HepG2 (cell line): ENCODE data around the gene HIGD1A. TPM values are rescaled to one million over a fixed set of nuclear protein-coding genes. Genes with fewer than 3 reads are reported as not detected.

Experiments
- FOXA3 ChIP-seq: IDR thresholded peaks from 2 replicates; pipeline ENCODE4 v1.6.1; 2016; ENCODE audit warnings: missing genetic modification reagents, missing compliant biosample characterization
- GABPA ChIP-seq, 2 experiments: IDR thresholded peaks; 2 replicates each; pipeline ENCODE4 v1.6.1; 2011 to 2016; ENCODE audit warnings: low read depth in 2 of 2, low read length in 1 of 2, missing biosample characterization in 1 of 2, missing genetic modification characterization in 1 of 2
- NR2C2 ChIP-seq: sonication (generic); formaldehyde crosslinking; IDR thresholded peaks from 2 replicates; pipeline ENCODE4 v1.4.0; 2020; ENCODE audit warnings: missing genetic modification reagents, mild to moderate bottlenecking, moderate library complexity, borderline replicate concordance
- PPARG ChIP-seq: conservative IDR thresholded peaks from 2 replicates; pipeline ENCODE4 v1.6.1; 2016; ENCODE audit warnings: missing biosample characterization, missing genetic modification reagents
- PRDM10 ChIP-seq: sonication (generic); formaldehyde crosslinking; IDR thresholded peaks from 2 replicates; pipeline ENCODE4 v1.4.0; 2020; ENCODE audit warnings: low read depth, missing genetic modification reagents
- SMARCE1 ChIP-seq: fragments of 450-650 bp; IDR thresholded peaks from 2 replicates; pipeline ENCODE4 v1.6.1; 2017; ENCODE audit warnings: borderline replicate concordance
- WIZ ChIP-seq: sonication (generic); formaldehyde crosslinking; IDR thresholded peaks from 2 replicates; pipeline ENCODE4 v1.5.1; 2020; ENCODE audit warnings: mild to moderate bottlenecking, missing genetic modification reagents
- ZNF251 ChIP-seq: sonication (generic); formaldehyde crosslinking; IDR thresholded peaks from 2 replicates; pipeline ENCODE4 v1.9.0; 2021; ENCODE audit warnings: mild to moderate bottlenecking, missing genetic modification reagents
- ZNF3 ChIP-seq: IDR thresholded peaks from 2 replicates; pipeline ENCODE4 v1.7.0; 2017; ENCODE audit warnings: inconsistent platforms
- ZNF574 ChIP-seq: sonication (generic); formaldehyde crosslinking; IDR thresholded peaks from 2 replicates; pipeline ENCODE4 v1.4.0; 2020; ENCODE audit warnings: missing genetic modification reagents
- polyA plus RNA-seq, 8 experiments: library from polyadenylated mRNA; depleted of rRNA in 3 of 8; stranded (reverse) in 7 of 8; unstranded in 1 of 8; fragments of >200 nt; fragmentation: Illumina TruSeq in 4 of 8; extraction: Trizol in 4 of 8; gene quantifications; 2 replicates each; pipeline versions ENCODE4 v1.2.1 to v1.2.3, GENCODE V29; 2011 to 2016; ENCODE audit warnings: low read depth in 4 of 8, missing spikeins in 1 of 8, mixed read lengths in 1 of 8; ENCODE audit not compliant: insufficient read depth in 1 of 8
- total RNA-seq, 5 experiments: library from RNA; depleted of rRNA; stranded (reverse); fragments of >200 nt; fragmentation: Illumina TruSeq; extraction: Trizol; gene quantifications; 2 replicates each; pipeline ENCODE4 v1.2.3, GENCODE V29; 2016; ENCODE audit warnings: low read depth in 1 of 5
- TF ChIP-seq, protein P1 (sequence below): sonication (generic); formaldehyde crosslinking; IDR thresholded peaks from 2 replicates; pipeline ENCODE4 v1.8.0; 2022; ENCODE audit warnings: missing genetic modification reagents, mild to moderate bottlenecking, moderate library complexity, borderline replicate concordance
- TF ChIP-seq, protein P2 (sequence below): sonication (generic); formaldehyde crosslinking; IDR thresholded peaks from 2 replicates; pipeline ENCODE4 v1.5.0; 2020; ENCODE audit warnings: mild to moderate bottlenecking, missing genetic modification reagents, borderline replicate concordance

The HIGD1A gene
- total and polyA plus RNA-seq, 2 of the 13 experiments (the other 11 are each of a cell fraction or from before 2014, with no cell fraction given): 222 to 253 TPM

DNA sequence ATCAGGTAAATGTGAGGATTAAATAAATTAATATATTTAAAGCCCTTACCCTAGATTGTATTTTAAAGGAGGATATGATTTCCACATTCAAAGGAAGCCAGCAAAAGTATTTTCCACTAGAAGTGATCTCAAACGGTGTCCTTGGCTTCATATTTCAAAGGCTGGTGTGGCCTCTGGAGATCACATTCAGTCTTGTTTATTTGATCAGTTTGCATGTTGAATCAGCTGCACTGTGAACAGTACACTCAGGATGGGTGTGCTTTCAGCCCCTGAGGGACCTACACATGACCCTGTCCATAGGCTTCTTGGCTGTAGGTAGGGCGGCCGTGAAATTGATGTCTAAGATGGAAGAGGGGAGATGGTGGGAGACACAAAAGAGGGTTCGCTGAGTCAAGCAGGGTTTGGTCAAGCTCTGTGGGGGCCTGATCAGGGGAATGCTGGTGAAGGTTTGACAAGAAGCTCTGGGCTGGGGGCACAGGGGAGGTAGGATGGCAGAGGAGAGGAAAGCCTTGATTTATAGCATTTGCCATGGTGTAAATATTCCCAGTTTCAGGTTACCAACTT, 49.5 kb upstream of the HIGD1A start (continued):
- TF ChIP-seq ZNF3 (CRISPR knock-in tag) (no peak), PRDM10 (CRISPR knock-in tag) (peak; percentile 82; the same call in 1 of the 2 replicates), FOXA3 (CRISPR knock-in tag) (peak; percentile 98), PPARG (CRISPR knock-in tag) (peak; percentile 94), NR2C2 (CRISPR knock-in tag) (peak; percentile 69), ZNF574 (CRISPR knock-in tag) (peak; percentile 67; the same call in 1 of the 2 replicates), SMARCE1 (no peak), ZNF251 (CRISPR knock-in tag) (no peak), WIZ (CRISPR knock-in tag) (no peak), GABPA (IDR thresholded peaks at IDR 0.05; ENCODE audit: low read depth, low read length) (no peak), GABPA (CRISPR knock-in tag; IDR thresholded peaks at IDR 0.05; ENCODE audit: low read depth) (peak; percentile 46; the same call in 1 of the 2 replicates)
- TF ChIP-seq, protein P1, sequence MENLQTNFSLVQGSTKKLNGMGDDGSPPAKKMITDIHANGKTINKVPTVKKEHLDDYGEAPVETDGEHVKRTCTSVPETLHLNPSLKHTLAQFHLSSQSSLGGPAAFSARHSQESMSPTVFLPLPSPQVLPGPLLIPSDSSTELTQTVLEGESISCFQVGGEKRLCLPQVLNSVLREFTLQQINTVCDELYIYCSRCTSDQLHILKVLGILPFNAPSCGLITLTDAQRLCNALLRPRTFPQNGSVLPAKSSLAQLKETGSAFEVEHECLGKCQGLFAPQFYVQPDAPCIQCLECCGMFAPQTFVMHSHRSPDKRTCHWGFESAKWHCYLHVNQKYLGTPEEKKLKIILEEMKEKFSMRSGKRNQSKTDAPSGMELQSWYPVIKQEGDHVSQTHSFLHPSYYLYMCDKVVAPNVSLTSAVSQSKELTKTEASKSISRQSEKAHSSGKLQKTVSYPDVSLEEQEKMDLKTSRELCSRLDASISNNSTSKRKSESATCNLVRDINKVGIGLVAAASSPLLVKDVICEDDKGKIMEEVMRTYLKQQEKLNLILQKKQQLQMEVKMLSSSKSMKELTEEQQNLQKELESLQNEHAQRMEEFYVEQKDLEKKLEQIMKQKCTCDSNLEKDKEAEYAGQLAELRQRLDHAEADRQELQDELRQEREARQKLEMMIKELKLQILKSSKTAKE: peak; percentile 62
- TF ChIP-seq, protein P2, sequence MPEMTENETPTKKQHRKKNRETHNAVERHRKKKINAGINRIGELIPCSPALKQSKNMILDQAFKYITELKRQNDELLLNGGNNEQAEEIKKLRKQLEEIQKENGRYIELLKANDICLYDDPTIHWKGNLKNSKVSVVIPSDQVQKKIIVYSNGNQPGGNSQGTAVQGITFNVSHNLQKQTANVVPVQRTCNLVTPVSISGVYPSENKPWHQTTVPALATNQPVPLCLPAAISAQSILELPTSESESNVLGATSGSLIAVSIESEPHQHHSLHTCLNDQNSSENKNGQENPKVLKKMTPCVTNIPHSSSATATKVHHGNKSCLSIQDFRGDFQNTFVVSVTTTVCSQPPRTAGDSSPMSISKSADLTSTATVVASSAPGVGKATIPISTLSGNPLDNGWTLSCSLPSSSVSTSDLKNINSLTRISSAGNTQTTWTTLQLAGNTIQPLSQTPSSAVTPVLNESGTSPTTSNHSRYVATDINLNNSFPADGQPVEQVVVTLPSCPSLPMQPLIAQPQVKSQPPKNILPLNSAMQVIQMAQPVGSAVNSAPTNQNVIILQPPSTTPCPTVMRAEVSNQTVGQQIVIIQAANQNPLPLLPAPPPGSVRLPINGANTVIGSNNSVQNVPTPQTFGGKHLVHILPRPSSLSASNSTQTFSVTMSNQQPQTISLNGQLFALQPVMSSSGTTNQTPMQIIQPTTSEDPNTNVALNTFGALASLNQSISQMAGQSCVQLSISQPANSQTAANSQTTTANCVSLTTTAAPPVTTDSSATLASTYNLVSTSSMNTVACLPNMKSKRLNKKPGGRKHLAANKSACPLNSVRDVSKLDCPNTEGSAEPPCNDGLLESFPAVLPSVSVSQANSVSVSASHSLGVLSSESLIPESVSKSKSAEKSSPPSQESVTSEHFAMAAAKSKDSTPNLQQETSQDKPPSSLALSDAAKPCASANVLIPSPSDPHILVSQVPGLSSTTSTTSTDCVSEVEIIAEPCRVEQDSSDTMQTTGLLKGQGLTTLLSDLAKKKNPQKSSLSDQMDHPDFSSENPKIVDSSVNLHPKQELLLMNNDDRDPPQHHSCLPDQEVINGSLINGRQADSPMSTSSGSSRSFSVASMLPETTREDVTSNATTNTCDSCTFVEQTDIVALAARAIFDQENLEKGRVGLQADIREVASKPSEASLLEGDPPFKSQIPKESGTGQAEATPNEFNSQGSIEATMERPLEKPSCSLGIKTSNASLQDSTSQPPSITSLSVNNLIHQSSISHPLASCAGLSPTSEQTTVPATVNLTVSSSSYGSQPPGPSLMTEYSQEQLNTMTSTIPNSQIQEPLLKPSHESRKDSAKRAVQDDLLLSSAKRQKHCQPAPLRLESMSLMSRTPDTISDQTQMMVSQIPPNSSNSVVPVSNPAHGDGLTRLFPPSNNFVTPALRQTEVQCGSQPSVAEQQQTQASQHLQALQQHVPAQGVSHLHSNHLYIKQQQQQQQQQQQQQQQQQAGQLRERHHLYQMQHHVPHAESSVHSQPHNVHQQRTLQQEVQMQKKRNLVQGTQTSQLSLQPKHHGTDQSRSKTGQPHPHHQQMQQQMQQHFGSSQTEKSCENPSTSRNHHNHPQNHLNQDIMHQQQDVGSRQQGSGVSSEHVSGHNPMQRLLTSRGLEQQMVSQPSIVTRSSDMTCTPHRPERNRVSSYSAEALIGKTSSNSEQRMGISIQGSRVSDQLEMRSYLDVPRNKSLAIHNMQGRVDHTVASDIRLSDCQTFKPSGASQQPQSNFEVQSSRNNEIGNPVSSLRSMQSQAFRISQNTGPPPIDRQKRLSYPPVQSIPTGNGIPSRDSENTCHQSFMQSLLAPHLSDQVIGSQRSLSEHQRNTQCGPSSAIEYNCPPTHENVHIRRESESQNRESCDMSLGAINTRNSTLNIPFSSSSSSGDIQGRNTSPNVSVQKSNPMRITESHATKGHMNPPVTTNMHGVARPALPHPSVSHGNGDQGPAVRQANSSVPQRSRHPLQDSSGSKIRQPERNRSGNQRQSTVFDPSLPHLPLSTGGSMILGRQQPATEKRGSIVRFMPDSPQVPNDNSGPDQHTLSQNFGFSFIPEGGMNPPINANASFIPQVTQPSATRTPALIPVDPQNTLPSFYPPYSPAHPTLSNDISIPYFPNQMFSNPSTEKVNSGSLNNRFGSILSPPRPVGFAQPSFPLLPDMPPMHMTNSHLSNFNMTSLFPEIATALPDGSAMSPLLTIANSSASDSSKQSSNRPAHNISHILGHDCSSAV (CRISPR knock-in tag): no peak
